ENCODE data around the gene DNAJC15.
"Not testable (repeated sequence)": the region's sequence is repeated elsewhere in the genome, so short reads cannot be mapped to it uniquely, and the experiment has no call there.

DNAJC15 gene

DNA sequence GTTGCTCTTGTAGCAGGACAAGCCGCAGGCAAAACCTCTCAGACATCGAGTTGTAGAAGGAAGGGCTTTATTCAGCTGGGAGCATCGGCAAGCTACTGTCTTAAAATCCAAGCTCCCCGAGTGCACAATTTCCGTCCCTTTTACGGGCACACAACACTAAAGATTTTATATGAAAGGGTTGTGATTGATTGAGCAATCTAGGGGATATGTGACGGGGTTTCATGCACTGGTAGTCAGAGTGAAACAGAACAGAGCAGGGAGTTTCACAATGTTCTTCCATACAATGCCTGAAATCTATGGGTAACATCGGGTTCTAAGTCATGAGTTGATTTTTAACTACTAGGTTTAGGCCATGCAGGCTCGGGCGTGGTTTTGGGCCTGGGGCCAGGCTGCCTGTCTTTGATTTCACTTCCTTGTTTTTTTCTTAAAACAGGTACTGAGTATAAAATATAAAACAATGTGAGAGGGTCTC is 22.0 kb downstream of the DNAJC15 start:
- DNase-seq (ENCODE audit: low read depth): not testable (repeated sequence)

DNA sequence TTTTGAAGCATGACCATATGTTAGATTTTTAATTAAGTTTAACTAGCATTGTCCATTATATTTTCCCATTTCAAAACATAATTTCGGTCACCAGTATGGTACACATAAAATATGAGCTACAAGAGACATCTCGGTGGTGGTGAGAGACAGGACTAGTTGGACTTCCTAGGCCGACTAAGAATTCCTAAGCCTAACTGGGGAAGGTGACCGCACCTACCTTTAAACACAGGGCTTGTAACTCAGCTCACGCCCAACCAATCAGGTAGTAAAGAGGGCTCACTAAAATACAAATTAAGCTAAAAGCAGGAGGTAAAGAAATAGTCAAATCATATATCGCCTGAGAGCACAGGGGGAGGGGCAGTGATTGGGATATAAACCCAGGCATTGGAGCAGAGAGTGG is 22.9 kb downstream of the DNAJC15 start:
- no peak for DNase-seq (ENCODE audit: low read depth)

DNA sequence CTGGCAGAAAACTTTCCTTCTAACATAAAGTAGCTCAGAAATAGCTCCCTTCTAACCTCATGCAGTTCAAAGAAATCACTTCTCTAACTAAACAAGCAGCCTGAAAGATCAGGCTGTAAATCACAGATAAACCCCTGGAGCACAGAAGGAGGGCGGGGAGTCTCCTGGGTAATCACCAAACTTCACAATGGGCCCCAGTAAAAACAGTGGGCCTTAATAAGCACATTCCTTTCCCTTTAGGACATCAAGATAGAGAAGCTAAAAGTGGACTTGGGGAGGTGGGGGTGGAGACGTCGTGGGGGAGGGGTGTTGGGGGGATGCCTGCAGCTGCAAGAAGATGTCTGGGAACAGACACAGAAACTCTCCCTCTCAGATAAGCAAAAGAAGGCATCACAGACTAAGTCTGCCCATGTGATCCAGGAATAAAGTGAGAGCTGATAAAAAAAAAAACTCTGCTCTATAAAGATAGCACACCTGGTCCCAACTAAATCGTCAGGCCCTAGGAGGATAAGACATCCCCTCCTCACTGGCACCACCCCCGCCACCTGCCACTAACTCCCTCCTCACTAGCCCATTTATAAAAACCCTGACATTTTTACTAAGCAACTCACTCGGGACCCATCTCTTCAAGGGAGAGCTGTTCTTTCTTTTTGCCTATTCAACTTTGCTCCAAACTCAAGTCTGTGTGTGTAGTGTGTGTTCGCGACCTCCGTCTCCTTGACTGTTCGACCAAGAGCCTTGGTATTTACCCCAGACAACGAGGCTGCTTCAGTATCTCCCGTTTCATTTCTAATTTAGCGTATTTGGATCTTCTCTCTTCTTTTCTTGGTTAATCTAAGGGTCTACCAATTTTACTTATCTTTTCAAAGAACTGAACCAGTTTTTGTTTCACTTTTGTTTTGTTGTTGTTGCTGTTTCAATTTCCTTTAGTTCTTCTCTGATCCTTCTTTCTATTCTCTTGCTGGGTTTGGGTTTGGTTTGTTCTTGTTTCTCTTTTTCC is 31.7 kb downstream of the DNAJC15 start:
- peak; percentile 63 for DNase-seq (ENCODE audit: low read depth)

DNA sequence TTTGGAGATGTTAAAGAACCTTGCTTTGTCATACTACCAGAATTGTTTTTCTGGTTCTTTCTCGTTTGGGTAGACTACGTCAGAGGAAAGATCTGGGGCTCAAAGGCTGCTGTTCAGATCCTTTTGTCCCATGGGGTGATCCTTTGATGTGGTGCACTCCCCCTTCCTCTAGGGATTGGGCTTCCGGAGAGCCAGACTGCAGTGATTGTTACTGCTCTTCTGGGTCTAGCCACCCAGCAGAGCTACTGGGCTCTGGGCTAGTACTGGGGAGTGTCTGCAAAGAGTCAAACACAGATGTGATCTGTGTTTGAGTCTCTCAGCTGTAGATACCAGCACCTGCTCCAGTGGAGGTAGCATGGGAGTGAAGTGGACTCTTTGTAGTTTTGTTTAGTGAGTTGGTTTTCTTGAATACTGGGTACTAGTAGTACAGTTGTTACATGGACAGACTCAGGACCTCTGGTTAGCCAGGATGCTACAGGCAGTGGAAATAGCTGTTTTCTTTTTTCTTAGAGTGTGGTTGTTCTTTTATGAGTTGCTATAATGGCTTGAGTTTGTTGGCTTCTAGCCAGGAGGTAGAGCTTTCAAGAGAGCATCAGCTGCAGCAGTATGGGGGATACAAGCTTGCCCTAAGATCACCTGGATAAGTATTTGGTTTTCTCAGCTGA is 34.4 kb downstream of the DNAJC15 start:
- DNase-seq (ENCODE audit: low read depth): peak; percentile 27

DNA sequence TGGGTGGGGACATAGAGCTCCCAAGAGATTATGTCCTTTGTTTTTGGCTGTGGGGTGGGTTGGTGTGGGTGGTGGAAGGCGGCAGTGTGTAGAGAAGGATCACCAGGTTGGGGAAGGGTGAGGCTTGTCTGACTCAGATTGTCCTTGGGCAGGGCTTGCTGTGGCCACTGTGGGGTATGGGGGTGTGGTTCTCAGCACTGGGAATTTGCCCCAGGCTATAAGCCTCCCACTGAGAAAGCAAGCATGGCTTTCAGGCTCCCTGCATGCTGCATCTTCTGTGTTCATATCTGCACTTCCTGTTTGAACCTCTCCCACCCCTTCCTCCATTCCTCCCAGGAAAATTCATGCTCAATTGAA is 34.9 kb downstream of the DNAJC15 start:
- peak; percentile 60 for DNase-seq (ENCODE audit: low read depth)

DNA sequence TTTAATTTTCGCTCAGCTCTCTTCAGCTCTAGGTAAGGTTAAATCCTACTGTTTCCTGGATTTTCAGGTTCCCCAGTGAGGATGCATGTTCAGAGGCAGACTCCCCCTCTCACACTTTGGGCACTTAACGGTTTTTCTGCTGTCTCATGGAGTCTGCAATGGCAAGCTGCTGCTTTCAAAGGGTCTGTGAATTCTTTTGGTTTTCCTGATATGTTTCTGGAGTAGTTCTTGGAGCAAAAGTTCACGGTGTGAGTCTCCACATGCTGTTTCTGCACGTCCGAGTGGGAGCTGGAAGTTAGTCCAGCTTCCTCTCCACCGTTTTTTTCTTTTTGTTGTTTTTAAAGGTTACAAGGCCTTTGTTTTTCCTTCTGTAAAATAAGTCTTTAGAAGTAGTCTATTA is 35.4 kb downstream of the DNAJC15 start:
- peak; percentile 11 for DNase-seq (ENCODE audit: low read depth)

DNA sequence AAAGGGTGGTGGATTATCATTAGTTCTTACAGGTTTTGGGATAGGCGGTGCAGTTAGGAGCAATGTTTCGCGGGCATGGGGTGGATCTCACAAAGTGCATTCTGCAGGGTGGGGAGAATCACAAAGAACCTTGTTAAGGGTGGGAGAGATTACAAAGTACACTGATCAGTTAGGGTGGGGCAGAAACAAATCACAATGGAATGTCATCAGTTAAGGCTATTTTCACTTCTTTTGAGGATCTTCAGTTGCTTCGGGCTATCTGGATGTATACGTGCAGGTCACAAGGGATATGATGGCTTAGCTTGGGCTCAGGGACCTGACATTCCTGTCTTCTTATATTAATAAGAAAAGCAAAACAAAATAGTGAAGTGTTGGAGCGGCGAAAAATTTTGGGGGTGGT is 36.4 kb downstream of the DNAJC15 start:
- not testable (repeated sequence) for DNase-seq (ENCODE audit: low read depth)

DNA sequence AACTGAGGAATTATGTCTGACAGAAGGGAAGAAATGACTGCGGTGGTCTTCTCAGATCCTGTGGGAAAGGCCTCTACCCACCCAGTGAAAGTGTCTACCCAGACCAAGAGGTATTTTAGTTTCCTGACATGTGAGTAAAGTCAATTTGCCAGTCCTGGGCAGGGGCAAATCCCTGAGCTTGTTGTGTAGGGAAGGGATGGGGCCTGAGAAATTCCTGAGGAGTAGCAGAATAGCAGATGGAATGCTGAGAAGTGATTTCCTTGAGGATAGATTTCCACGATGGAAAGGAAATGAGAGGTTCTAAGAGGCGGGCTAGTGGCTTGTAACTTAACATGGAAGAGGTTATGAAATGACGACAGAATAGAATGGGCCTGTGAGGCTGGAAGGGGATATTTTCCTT is 37.4 kb downstream of the DNAJC15 start:
- not testable (repeated sequence) for DNase-seq (ENCODE audit: low read depth)

DNA sequence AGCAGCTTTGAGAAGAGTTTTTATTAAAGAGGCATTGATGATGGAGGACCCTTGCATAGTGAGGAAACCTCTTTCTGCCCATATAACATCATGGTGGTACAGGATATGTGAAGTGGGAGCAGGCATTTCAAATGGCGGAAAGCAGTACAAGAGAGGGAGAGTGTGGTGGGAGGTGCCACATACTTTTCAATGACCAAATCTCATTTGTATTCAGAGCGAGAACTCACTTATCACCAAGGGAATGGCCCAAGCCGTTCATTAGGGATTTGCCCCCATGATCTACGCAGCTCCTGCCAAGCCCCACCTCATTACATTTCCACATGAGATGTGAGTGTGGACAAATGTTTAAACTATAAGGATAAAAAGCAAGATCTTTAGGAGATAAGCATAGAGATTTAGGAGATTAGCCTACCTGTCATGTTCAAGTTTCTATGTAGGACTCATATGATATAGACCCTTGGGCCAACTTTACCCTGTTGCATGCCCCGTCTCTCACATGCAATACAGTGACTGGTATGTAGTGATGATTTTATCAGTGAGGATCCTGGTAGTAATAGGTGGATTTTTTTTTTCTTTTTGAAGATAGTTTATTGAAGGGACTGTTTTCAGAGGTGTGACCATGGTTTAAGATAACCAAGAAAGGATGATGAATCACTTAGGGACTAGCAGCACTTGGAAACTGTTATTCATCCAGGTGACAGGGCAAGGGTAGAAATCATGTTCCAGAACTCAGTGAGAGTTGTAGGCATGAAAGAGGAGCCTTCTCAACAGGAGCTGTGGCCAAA is 38.3 kb downstream of the DNAJC15 start:
- DNase-seq (ENCODE audit: low read depth): no peak

DNA sequence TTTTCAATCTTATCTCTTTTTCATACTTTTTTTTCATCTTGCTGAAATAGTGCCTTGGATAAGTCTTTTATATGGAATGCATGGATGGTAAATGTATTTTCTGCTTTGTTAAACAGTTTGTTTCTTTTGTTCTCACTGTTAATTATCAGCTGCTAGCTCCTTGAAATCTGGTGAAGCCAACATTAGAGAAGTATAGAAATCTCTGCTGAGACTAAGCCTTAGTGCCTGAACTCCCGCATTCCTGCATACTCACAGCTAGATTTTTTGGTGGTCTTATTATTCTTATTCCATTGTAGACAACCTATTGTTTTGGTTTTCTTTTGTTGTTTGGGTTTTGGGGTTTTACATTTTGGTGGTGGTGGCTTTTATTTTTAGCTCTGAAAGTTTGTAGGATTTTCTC is 48.4 kb downstream of the DNAJC15 start:
- no peak for DNase-seq (ENCODE audit: low read depth)

DNA sequence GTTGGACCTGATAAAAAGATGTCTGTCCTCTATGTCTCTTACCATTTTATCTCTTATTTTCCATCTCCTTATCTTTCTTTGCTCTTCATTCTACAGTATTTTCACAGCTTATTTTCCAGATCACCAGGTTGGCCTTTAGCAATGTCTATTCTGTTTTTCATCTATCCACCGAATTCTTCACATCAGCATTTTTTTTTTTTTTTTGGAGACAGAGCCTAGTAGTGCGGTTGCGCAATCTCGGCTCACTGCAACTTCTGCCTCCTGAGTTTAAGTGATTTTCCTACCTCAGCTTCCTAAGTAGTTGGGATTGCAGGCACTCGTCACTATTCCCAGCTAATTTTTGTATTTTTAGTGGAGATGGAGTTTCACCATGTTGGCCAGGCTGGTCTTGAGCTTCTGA is 49.0 kb downstream of the DNAJC15 start:
- no peak for DNase-seq (ENCODE audit: low read depth)

DNA sequence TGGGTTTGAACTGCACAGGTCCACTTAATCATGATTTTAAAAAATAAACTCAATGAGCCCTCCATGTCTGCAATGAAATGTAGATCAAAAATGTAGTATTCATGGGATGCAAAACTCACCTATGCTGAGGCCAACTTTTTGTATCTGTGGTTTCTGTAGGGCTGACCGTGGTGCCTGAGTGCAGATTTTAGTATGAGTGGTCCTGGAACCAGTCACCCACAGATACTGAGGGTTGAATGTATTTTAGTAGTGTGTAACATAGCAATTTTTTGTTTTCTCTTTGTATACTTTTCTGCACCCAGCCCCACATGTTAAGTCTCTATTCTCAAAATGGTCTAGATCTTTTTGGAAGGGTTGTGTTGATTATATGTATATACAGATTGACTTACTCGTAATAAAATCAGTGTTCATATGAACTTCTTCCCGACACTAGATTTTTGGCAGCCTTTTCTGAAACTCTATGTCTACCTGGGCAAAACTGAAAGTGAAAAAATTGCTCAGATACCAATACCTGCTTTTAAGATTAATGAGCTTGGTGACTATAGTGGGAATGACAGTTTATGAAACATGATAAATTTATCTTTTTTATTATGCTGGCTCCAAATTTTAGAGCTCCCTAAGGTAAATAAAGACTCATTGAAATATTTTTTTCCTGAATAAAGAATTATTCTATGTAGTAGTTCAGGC is 51.6 kb downstream of the DNAJC15 start:
- DNase-seq (ENCODE audit: low read depth): no peak

DNA sequence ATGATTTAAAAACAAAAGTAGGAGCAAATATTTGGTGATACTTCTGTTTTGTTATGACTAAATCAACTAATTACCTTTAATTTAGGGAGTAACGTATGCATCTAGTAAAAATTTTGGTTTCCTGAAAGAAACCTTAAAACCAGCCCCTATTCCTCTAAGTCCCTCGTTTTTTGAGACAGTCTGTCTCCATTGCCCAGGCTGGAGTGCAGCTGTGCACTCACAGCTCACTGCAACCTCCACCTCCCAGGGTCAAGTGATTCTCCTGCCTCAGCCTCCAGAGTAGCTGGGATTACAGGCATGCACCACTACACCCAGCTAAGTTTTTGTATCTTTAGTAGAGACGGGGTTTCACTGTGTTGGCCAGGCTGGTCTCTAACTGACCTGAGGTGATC is 52.1 kb downstream of the DNAJC15 start:
- not testable (repeated sequence) for DNase-seq (ENCODE audit: low read depth)

DNA sequence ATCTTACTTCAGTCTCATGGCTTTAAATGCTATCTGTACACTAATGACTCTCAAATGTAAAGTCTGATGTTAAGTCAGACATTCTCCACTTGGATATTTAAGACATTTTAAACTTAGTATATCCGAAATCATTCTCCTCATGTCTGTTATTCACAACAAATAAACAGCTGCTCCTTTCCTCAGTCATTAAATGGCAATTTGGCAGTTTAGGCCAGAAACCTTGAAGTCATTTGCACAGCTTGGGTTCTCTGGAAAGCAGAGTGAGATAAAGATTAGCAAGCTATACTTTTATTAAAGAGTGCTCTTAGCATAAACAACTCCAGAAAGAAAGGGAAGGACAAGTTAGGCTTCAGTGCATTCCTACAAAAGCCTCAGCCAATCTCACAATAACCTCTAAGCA is 53.7 kb downstream of the DNAJC15 start:
- DNase-seq (ENCODE audit: low read depth): no peak

DNA sequence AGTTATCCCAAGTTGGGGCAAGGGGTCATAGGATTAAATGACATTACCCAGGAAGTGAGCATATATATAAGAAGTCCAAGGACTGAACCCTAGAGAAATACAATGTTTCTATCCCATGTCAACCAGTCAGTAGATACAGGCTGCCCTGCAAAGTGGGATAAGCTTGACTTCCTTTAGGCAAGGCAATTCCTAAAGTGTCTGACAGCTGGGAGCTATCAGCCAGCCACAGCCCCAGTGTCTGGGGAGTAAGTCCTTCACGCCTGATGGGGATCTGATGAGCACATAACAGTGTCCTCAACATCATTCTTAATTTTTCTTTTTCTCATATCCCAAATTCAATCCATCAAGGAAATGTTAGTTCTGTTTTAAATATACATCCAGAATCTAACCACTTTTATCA is 54.1 kb downstream of the DNAJC15 start:
- DNase-seq (ENCODE audit: low read depth): no peak

DNA sequence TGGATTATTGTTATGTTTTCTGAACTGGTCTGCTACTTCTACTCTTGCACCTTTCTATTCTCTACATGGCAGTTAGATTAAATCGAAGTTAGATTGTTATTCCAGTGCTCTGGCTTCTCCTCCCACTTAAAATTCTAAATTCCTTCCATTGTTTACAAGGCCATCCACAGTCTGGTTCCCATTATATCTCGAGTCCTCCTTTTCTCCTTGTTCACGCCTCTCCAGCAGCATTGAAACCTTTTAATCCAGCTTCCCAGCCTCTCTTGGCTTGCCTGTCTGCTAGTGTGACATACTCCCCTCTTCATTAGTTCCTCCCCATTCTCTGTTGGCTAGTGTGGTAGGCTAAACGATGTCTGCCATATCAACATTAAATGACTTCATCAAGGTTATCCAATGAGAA is 54.5 kb downstream of the DNAJC15 start:
- DNase-seq (ENCODE audit: low read depth): no peak

DNA sequence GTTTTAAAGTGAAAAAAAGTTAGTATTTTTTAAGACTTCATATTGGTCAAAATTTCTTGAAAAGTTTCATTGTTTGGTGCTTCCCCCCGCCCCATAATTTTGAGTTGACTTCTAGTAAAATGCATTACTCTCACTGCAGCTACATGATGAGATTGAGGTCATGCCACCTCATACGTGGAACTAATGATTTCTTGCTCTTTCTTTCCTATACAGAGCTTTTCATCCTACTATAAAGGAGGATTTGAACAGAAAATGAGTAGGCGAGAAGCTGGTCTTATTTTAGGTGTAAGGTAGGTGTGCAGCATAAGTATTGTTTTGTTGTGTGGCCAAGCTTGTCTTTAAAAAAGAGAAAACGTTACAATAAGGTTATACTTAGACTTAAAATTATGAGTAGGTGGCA is 55.0 kb downstream of the DNAJC15 start:
- no peak for DNase-seq (ENCODE audit: low read depth)

DNA sequence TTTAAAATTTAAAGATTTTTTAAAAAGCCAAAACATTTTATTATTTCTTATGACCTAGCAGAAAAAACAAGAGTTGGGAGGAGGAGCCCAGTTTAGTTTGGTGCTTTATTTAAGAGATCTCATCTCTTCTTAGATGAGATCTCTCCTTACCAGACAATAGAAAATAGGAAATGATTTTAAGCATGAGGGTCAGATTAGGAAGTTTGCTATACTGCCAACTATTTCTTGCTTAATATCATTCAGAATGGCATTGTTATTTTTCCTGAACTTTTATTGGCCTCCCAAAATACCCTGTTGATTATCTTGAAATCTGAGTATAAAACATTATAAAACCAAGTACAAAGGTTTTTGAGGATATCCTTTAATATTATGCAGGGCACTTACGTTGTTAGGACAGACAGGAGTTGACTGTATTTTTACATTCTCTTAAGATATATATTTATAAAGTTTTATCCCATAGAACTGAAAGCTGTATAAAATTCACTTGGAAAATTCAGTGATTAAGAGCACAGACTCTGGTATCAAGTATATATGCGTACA is 56.1 kb downstream of the DNAJC15 start:
- DNase-seq (ENCODE audit: low read depth): no peak

DNA sequence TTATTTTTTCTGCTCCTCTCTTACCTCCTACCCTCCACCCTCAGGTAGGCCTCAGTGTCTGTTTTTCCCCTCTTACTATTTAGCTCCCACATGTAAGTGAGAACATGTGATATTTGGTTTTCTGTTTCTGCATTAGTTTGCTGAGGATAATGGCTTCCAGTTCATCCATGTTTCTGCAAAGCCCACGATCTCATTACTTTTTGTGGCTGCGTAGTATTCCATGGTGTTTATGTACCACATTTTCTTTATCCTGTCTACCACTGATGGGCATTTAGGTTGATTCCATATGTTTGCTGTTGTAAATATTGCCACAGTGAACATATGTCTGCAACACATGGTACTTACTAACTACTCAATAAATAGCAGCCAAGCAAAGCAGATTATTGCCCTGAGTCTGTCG is 56.8 kb downstream of the DNAJC15 start:
- DNase-seq (ENCODE audit: low read depth): no peak

DNA sequence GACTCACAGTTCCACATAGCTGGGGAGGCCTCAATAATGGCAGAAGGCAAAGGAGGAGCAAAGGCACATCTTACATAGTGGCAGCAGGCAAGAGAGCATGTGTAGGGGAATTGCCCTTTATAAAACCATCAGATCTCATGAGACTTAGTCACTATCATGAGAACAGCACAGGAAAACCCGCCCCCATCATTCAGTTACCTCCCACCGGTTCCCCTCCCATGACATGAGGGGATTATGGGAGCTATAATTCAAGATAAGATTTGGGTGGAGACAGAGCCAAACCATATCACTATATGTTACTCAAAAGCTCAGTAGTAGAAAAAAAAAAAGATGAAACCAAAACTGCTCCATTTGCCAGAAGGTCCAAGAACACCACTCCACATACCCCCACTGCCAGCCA is 58.5 kb downstream of the DNAJC15 start:
- DNase-seq (ENCODE audit: low read depth): no peak

DNA sequence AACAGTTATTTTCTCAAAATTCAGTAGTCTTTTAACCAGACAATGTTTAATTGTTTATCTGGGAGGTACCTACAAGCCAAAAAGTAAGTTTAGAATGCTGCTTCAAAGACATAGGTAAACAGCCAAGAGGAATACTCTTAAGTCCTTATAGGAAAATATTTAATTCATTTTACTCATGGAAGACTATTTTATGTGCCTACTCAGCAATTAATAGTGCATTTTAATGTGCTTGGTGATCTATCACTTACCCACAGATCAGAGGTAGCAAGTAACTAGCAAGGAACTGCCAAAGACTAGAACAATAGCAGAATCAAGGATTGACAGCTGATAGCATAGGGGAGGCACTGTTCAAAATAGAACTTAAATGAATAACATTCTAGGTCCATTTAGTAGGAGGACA is 60.4 kb downstream of the DNAJC15 start:
- no peak for DNase-seq (ENCODE audit: low read depth)

DNA sequence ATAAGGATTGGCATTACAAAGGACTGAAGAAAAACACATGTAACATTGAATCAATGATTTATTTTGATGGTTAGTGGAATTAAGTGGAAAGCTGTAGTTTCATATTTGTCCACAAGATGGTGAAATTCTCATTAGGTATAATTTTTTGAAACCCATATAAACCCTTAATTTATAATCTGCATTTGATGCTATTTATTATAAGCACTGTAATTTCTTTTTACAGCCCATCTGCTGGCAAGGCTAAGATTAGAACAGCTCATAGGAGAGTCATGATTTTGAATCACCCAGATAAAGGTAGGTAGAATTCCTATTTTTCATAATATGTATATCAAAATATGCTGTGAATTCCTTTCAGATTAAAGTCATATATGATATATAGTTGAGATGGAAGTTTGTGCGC is 62.2 kb downstream of the DNAJC15 start:
- no peak for DNase-seq (ENCODE audit: low read depth)
